GM13977 (cell line): ENCODE measurements around the gene WSCD1.

Experiments
- DNase-seq: peaks from one replicate; pipeline ENCODE4 v3.0.0; 2012; ENCODE audit warnings: low spot score
- CTCF ChIP-seq: IDR thresholded peaks from 2 replicates; pipeline ENCODE4 v1.5.1; 2012; ENCODE audit warnings: mild to moderate bottlenecking, control low read depth; ENCODE audit not compliant: insufficient read depth; ENCODE audit errors: extremely low read depth, missing control alignments
- in situ Hi-C: fragments of 300-500 bp; cut with MboI; formaldehyde crosslinking; loops from one replicate; pipeline ENCODE4 v1.12.0; 2022; ENCODE audit warnings: low sequenced_read_pairs, low pct_unique_long_range_greater_than_20kb, mixed read lengths, inconsistent platforms; ENCODE audit not compliant: unreplicated experiment

Gene WSCD1

GRCh38 chr17:6094926-6095325 lies 24.7 kb downstream of the WSCD1 start:
- TF ChIP-seq CTCF: no peak
- in situ Hi-C loops: no loop called here
- DNase-seq: no peak

GRCh38 chr17:6095501-6095900 lies 25.3 kb downstream of the WSCD1 start:
- in situ Hi-C loops: no loop called here
- no peak for DNase-seq
- no peak for TF ChIP-seq CTCF

- in situ Hi-C loops: no loop called here
- no peak for TF ChIP-seq CTCF
- no peak for DNase-seq
Measured at GRCh38 chr17:6096201-6097004, 26.2 kb downstream of the WSCD1 start.

GRCh38 chr17:6097005-6097279 lies 26.8 kb downstream of the WSCD1 start:
- TF ChIP-seq CTCF: no peak
- DNase-seq: no peak
- in situ Hi-C loops: no loop called here

GRCh38 chr17:6098050-6098822 lies 28.1 kb downstream of the WSCD1 start:
- TF ChIP-seq CTCF: no peak
- in situ Hi-C loops: no loop called here
- DNase-seq: no peak

GRCh38 chr17:6098823-6099180 lies 28.6 kb downstream of the WSCD1 start:
- in situ Hi-C loops: no loop called here
- no peak for DNase-seq
- TF ChIP-seq CTCF: no peak
